Keratinocyte (primary cell): ENCODE measurements around the gene SSH3. TPM values are rescaled to one million over a fixed set of nuclear protein-coding genes. Genes with fewer than 3 reads are reported as not detected.

Experiments
- DNase-seq: peaks from one replicate; pipeline ENCODE4 v3.0.0-alpha.2; 2011; ENCODE audit warnings: low read depth, missing footprints, low spot score
- FAIRE-seq: peaks from 2 replicates; lab custom pipeline; 2011; peaks lifted over from hg19 to GRCh38; lab: Jason Lieb, UNC
- H2AFZ ChIP-seq: 2 replicates; pipeline ENCODE4 v1.6.0; 2012; ENCODE audit warnings: low read length, control low read depth, inconsistent platforms; ENCODE audit not compliant: control insufficient read depth
- H3K27ac ChIP-seq: 2 replicates; pipeline ENCODE4 v1.5.1; 2011; ENCODE audit warnings: low read length; ENCODE audit not compliant: control insufficient read depth, insufficient read depth
- H3K27me3 ChIP-seq: 3 replicates; pipeline ENCODE4 v1.6.0; 2011; ENCODE audit warnings: low read length; ENCODE audit not compliant: control insufficient read depth, insufficient read depth; ENCODE audit errors: extremely low read depth
- H3K36me3 ChIP-seq, 2 experiments: 2 replicates in 1 of 2; 3 replicates in 1 of 2; pipeline ENCODE4 v1.5.1; 2011; ENCODE audit warnings: low read length in 2 of 2, mild to moderate bottlenecking in 1 of 2; ENCODE audit not compliant: control insufficient read depth in 2 of 2, insufficient read depth in 2 of 2; ENCODE audit errors: extremely low read depth in 1 of 2
- H3K4me1 ChIP-seq: 3 replicates; pipeline ENCODE4 v1.5.1; 2011; ENCODE audit warnings: low read length; ENCODE audit not compliant: control insufficient read depth, insufficient read depth; ENCODE audit errors: extremely low read depth
- H3K4me2 ChIP-seq: 3 replicates; pipeline ENCODE4 v1.6.0; 2011; ENCODE audit warnings: low read depth, low read length; ENCODE audit not compliant: control insufficient read depth, insufficient read depth; ENCODE audit errors: extremely low read depth
- H3K4me3 ChIP-seq, 3 experiments: fragments of 200-600 bp in 1 of 3; sonication (generic) in 1 of 3; 2 replicates in 2 of 3; 3 replicates in 1 of 3; pipeline ENCODE4 v1.5.1; 2011 to 2016; ENCODE audit warnings: low read length in 3 of 3, mild to moderate bottlenecking in 3 of 3, control low read depth in 2 of 3, inconsistent platforms in 1 of 3, low read depth in 1 of 3, mixed read lengths in 1 of 3, mixed run types in 1 of 3, moderate library complexity in 1 of 3; ENCODE audit not compliant: control insufficient read depth in 2 of 3, insufficient read depth in 2 of 3; ENCODE audit errors: extremely low read depth in 1 of 3
- H3K79me2 ChIP-seq: 2 replicates; pipeline ENCODE4 v1.6.0; 2012; ENCODE audit warnings: low read length; ENCODE audit not compliant: control insufficient read depth, insufficient read depth
- H3K9ac ChIP-seq: 3 replicates; pipeline ENCODE4 v1.6.0; 2011; ENCODE audit warnings: low read length; ENCODE audit not compliant: control insufficient read depth, insufficient read depth; ENCODE audit errors: extremely low read depth
- H3K9me1 ChIP-seq: 3 replicates; pipeline ENCODE4 v1.6.0; 2011; ENCODE audit warnings: low read length; ENCODE audit not compliant: control insufficient read depth, insufficient read depth; ENCODE audit errors: extremely low read depth
- H3K9me3 ChIP-seq: 2 replicates; pipeline ENCODE4 v1.5.1; 2012; ENCODE audit warnings: low read depth, low read length; ENCODE audit not compliant: control insufficient read depth
- H4K20me1 ChIP-seq: 3 replicates; pipeline ENCODE4 v1.6.0; 2011; ENCODE audit warnings: low read length; ENCODE audit not compliant: control insufficient read depth, insufficient read depth; ENCODE audit errors: extremely low read depth
- EZH2 ChIP-seq: IDR thresholded peaks from one replicate; pipeline ENCODE4 v1.6.1; 2012; ENCODE audit warnings: inconsistent platforms, mild to moderate bottlenecking, low read length, moderate library complexity
- dilution Hi-C: fragments of 300-500 bp; cut with MboI; formaldehyde crosslinking; loops from one replicate; pipeline ENCODE4 v1.7.0; 2020; ENCODE audit warnings: low sequenced_read_pairs; ENCODE audit not compliant: extremely low pct_ligation_motif_present
- polyA plus RNA-seq, 5 experiments: library from polyadenylated mRNA; depleted of rRNA in 3 of 5; stranded (reverse) in 3 of 5; stranded (forward) in 1 of 5; unstranded in 1 of 5; fragments of >200 nt; gene quantifications; 1 replicate in 1 of 5; 2 replicates in 3 of 5; 3 replicates in 1 of 5; pipeline versions ENCODE4 v1.2.1 to v1.2.3, GENCODE V29; 2011 to 2012; ENCODE audit warnings: missing spikeins in 2 of 5, low read depth in 1 of 5, low replicate concordance in 1 of 5
- TF ChIP-seq, protein P1 (sequence below), 3 experiments: IDR thresholded peaks in 1 of 3; conservative IDR thresholded peaks in 1 of 3; optimal IDR thresholded peaks in 1 of 3; 2 replicates in 2 of 3; 3 replicates in 1 of 3; pipeline versions ENCODE3 to v1.5.1; 2011; ENCODE audit warnings: low read length in 3 of 3, mild to moderate bottlenecking in 3 of 3, moderate library complexity in 2 of 3, control low read depth in 1 of 3, inconsistent platforms in 1 of 3; ENCODE audit not compliant: insufficient read depth in 2 of 3; ENCODE audit errors: extremely low read depth in 1 of 3

The SSH3 gene
- polyA plus RNA-seq, 1 donor (not counting 4 experiments of a cell fraction or from before 2014, with no cell fraction given) = 24.8 TPM

DNA sequence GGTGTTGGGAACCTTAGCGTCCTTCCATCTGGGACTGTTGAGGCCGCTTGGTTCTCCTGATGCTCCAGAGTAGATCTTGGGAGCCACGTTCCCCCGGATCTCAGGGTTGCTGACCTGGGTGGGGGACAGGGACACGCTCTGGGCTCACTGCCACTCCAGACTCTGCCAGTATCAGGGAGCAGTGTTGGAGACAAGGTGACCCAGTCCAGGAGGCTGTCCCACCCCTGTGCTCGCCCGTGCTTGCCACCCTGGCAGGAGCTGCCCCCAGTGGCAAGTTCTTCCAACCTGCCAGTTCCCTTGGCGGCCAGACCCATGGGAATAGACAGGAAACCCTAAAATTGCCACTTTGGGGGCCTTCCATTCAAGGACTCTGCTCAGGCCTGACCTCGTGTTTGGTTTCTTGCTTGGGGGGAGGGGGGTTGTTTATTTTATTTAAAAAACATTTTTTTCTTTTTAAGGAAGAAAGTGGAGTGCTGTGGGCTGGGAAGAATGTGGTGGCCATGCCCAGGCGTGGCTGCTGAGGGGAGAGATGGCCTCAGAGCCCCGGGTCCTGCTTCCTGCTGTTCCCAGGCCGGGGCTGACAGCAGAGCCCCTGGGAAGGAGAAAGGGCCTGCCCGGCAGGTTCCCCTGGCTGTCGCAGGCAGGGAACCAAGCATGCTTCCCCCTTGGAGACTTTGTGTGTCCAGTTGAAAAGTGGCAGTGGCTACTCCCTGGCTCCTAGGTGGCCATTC is 29.9 kb upstream of the SSH3 start:
- Histone ChIP-seq H3K9ac (no peak overlapping the region), H3K9me3 (no peaks in the 10 kb centered on the region), H3K4me2 (no peak overlapping the region), H3K4me3 (no peak overlapping the region), H2AFZ (no peak overlapping the region), H3K9me1 (peaks cover 2% of the 10 kb centered on the region), H3K27ac (no peak overlapping the region), H3K4me1 (peaks cover 48% of the 10 kb centered on the region), H3K27me3 (no peaks in the 10 kb centered on the region), H4K20me1 (peaks cover 14% of the 10 kb centered on the region), H3K79me2 (peaks cover 90% of the 10 kb centered on the region), H3K36me3 (peaks cover 9 to 28% of the 10 kb centered on the region in 2 experiments)
- DNase-seq (no peak), FAIRE-seq (no peak)
- TF ChIP-seq EZH2 = no peak
- TF ChIP-seq, protein P1, sequence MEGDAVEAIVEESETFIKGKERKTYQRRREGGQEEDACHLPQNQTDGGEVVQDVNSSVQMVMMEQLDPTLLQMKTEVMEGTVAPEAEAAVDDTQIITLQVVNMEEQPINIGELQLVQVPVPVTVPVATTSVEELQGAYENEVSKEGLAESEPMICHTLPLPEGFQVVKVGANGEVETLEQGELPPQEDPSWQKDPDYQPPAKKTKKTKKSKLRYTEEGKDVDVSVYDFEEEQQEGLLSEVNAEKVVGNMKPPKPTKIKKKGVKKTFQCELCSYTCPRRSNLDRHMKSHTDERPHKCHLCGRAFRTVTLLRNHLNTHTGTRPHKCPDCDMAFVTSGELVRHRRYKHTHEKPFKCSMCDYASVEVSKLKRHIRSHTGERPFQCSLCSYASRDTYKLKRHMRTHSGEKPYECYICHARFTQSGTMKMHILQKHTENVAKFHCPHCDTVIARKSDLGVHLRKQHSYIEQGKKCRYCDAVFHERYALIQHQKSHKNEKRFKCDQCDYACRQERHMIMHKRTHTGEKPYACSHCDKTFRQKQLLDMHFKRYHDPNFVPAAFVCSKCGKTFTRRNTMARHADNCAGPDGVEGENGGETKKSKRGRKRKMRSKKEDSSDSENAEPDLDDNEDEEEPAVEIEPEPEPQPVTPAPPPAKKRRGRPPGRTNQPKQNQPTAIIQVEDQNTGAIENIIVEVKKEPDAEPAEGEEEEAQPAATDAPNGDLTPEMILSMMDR (optimal IDR thresholded peaks at IDR 0.05 in 1 of 3, IDR thresholded peaks at IDR 0.05 in 1 of 3, conservative IDR thresholded peaks at IDR 0.05 in 1 of 3; ENCODE audit: extremely low read depth in 1 of 3, insufficient read depth in 2 of 3, low read length in 3 of 3) = no peak
- dilution Hi-C loops = no loop called here

DNA sequence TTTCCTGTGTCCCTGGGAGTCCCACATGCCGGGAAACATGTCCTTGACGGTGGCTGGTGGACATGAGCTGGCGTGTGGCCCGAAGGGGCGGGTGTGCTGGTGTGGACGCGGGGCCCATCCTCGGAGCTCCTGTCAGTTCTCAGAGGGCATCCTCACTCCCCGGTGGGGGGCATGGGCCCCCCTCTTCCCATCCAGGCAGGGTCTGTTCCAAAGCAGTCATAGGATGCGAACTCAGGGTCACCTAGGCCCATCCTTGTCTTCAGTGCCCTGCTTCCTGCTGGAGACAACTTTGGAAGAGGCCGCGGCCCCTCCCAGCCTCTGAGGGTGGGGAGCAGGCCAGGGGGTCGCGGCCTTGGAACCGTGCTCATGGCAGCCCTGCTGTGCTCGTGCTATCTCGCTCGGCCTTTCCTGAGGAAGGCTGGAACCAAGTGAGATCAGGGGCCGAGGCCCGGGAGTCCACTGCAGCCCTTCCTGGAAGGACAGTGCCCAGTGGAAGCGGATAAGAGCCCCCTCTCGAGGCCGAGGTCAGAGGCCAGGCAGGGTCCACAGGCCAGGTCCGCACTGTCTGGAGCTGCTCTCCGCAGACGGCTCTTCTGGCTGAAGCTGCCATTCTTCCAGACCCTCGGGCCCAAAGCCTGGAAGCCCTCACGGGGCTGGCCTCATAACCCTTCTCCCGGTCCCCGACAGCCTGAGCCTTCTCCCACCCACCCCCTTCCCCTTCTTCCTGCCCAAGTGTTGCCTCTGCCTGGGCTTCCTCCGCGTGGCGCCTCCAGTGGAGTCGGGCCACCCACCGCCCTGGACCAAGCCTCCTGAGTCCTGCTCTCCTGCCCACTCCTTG is 28.3 kb upstream of the SSH3 start:
- no peak overlapping the region for H3K4me2 ChIP-seq
- DNase-seq (no peak), FAIRE-seq (no peak)
- no peak overlapping the region for H3K4me3 ChIP-seq
- dilution Hi-C loops = no loop called here
- H3K36me3 ChIP-seq = peaks cover 6 to 37% of the 10 kb centered on the region in 2 experiments
- H3K9me3 ChIP-seq = no peaks in the 10 kb centered on the region
- no peak overlapping the region for H3K9ac ChIP-seq
- H4K20me1 ChIP-seq = peaks cover 14% of the 10 kb centered on the region
- peaks cover 32% of the 10 kb centered on the region for H3K4me1 ChIP-seq
- no peak overlapping the region for H3K27ac ChIP-seq
- H2AFZ ChIP-seq = no peak overlapping the region
- peaks cover 76% of the 10 kb centered on the region for H3K79me2 ChIP-seq
- TF ChIP-seq, protein P1 (optimal IDR thresholded peaks at IDR 0.05 in 1 of 3, IDR thresholded peaks at IDR 0.05 in 1 of 3, conservative IDR thresholded peaks at IDR 0.05 in 1 of 3; ENCODE audit: extremely low read depth in 1 of 3, insufficient read depth in 2 of 3, low read length in 3 of 3) = no peak
- TF ChIP-seq EZH2 = no peak
- no peaks in the 10 kb centered on the region for H3K27me3 ChIP-seq
- peaks cover 2% of the 10 kb centered on the region for H3K9me1 ChIP-seq
